Kidney (tissue), 14 donors: ENCODE measurements around the gene TMEM156. TPM values are rescaled to one million over a fixed set of nuclear protein-coding genes. Genes with fewer than 3 reads are reported as not detected.

Experiments used
- DNase-seq, 5 donors: peaks; one replicate each; pipeline ENCODE4 v3.0.0-alpha.2; 2013 to 2020
- FAIRE-seq: peaks from 2 replicates; lab custom pipeline; 2012; peaks lifted over from hg19 to GRCh38; lab: Jason Lieb, UNC
- H3K27ac ChIP-seq, 2 donors: one replicate each; pipeline ENCODE4 v1.7.0; 2013; ENCODE audit warnings: low read depth in 2 of 2, low read length in 2 of 2, inconsistent platforms in 1 of 2
- H3K27me3 ChIP-seq: one replicate; pipeline ENCODE4 v1.7.1; 2013; ENCODE audit warnings: low read length, inconsistent platforms; ENCODE audit not compliant: control insufficient read depth, insufficient read depth
- H3K36me3 ChIP-seq, 3 donors: one replicate each; pipeline versions ENCODE4 v1.7.0 to v1.7.1; 2013; ENCODE audit warnings: low read length in 3 of 3, control low read depth in 1 of 3, inconsistent platforms in 1 of 3; ENCODE audit not compliant: insufficient read depth in 3 of 3, control insufficient read depth in 2 of 3
- H3K4me1 ChIP-seq, 3 donors: one replicate each; pipeline versions ENCODE4 v1.7.0 to v1.7.1; 2013; ENCODE audit warnings: low read length in 3 of 3, inconsistent platforms in 1 of 3, low read depth in 1 of 3; ENCODE audit not compliant: control insufficient read depth in 2 of 3, insufficient read depth in 2 of 3
- H3K4me3 ChIP-seq, 3 donors: one replicate each; pipeline versions ENCODE4 v1.7.0 to v1.8.1; 2013; ENCODE audit warnings: low read length in 3 of 3, control low read depth in 1 of 3, inconsistent platforms in 1 of 3
- H3K9ac ChIP-seq, 3 donors: one replicate each; pipeline versions ENCODE4 v1.7.0 to v1.7.1; 2013; ENCODE audit warnings: low read length in 3 of 3, control low read depth in 1 of 3, inconsistent platforms in 1 of 3
- H3K9me3 ChIP-seq, 3 donors: one replicate each; pipeline versions ENCODE4 v1.7.0 to v1.7.1; 2013; ENCODE audit warnings: low read length in 3 of 3, control low read depth in 1 of 3, inconsistent platforms in 1 of 3; ENCODE audit not compliant: control insufficient read depth in 2 of 3, insufficient read depth in 1 of 3
- CTCF ChIP-seq: IDR thresholded peaks from 3 replicates; pipeline ENCODE4 v1.5.1; 2012; ENCODE audit warnings: mild to moderate bottlenecking, moderate library complexity, borderline replicate concordance; ENCODE audit not compliant: insufficient read depth; ENCODE audit errors: extremely low read depth
- intact Hi-C: fragments of 100-400 bp; cut with DNase I; formaldehyde crosslinking; loops from one replicate; pipeline ENCODE4 v1.11.1; 2022
- polyA plus RNA-seq: library from polyadenylated mRNA; stranded (reverse); fragments of 350-450 nt; fragmentation: Illumina TruSeq; extraction: RNeasy Lipid Tissue Mini Kit (QIAGEN cat#74804); gene quantifications from one replicate; pipeline ENCODE4 v1.2.3, GENCODE V29; 2014; ENCODE audit warnings: low read depth, low replicate concordance; ENCODE audit not compliant: insufficient read depth
- total RNA-seq: library from RNA; stranded (reverse); fragmentation: NEBNext Ultra II Directional; extraction: Animal tissue kit (Norgen Biotek cat#: 25700); gene quantifications from one replicate; pipeline ENCODE4 v1.2.1, GENCODE V29; 2021
- donor health status: control.
- donor health status: control.
- donor health status: control.
- donor health status: control.
- donor health status: control.
- donor health status: DM: yes; HTN: yes; CAD: no.
- donor health status: Normal renal cell carcinoma (clear cell type).

TMEM156 gene
- total and polyA plus RNA-seq, 2 donors from 2014 or later: 1.8 to 3.5 TPM

- intact Hi-C loops: no loop called here
These were observed 48.2 kb downstream of the TMEM156 start for GRCh38 chr4:38983787-38984598.

GRCh38 chr4:38983291-38983690 lies 48.9 kb downstream of the TMEM156 start:
- H3K27me3 ChIP-seq: no peaks in the 10 kb centered on the region
- no peak overlapping the region for H3K9ac ChIP-seq
- DNase-seq (no peak), FAIRE-seq (no peak)
- no peak overlapping the region for H3K4me3 ChIP-seq
- intact Hi-C loops: no loop called here
- TF ChIP-seq CTCF: no peak
- no peak overlapping the region for H3K27ac ChIP-seq
- H3K9me3 ChIP-seq: no peaks in the 10 kb centered on the region
- no peaks in the 10 kb centered on the region for H3K4me1 ChIP-seq
- no peaks in the 10 kb centered on the region for H3K36me3 ChIP-seq

More at GRCh38 chr4:38983787-38984598, 48.2 kb downstream of the TMEM156 start:
- Histone ChIP-seq H3K4me1 (no peaks in the 10 kb centered on the region), H3K36me3 (no peaks in the 10 kb centered on the region), H3K27ac (no peak overlapping the region), H3K9me3 (no peaks in the 10 kb centered on the region), H3K9ac (no peak overlapping the region), H3K4me3 (no peak overlapping the region), H3K27me3 (no peaks in the 10 kb centered on the region)
- no peak for TF ChIP-seq CTCF
- DNase-seq (peak in 2 of 5 donors; percentile 25 to 26), FAIRE-seq (no peak)

GRCh38 chr4:38982361-38983095 lies 49.7 kb downstream of the TMEM156 start:
- no peak for TF ChIP-seq CTCF
- no peak overlapping the region for H3K27ac ChIP-seq
- no peak overlapping the region for H3K4me3 ChIP-seq
- intact Hi-C loops: no loop called here
- no peak for DNase-seq
- no peak for FAIRE-seq
- H3K9ac ChIP-seq: no peak overlapping the region
- H3K9me3 ChIP-seq: no peaks in the 10 kb centered on the region
- no peaks in the 10 kb centered on the region for H3K4me1 ChIP-seq
- no peaks in the 10 kb centered on the region for H3K36me3 ChIP-seq
- no peaks in the 10 kb centered on the region for H3K27me3 ChIP-seq
